Measurements from ENCODE around the gene TBL2.
"Not testable (repeated sequence)": the region's sequence is repeated elsewhere in the genome, so short reads cannot be mapped to it uniquely, and the experiment has no call there.

Gene TBL2, protein sequence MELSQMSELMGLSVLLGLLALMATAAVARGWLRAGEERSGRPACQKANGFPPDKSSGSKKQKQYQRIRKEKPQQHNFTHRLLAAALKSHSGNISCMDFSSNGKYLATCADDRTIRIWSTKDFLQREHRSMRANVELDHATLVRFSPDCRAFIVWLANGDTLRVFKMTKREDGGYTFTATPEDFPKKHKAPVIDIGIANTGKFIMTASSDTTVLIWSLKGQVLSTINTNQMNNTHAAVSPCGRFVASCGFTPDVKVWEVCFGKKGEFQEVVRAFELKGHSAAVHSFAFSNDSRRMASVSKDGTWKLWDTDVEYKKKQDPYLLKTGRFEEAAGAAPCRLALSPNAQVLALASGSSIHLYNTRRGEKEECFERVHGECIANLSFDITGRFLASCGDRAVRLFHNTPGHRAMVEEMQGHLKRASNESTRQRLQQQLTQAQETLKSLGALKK

DNA sequence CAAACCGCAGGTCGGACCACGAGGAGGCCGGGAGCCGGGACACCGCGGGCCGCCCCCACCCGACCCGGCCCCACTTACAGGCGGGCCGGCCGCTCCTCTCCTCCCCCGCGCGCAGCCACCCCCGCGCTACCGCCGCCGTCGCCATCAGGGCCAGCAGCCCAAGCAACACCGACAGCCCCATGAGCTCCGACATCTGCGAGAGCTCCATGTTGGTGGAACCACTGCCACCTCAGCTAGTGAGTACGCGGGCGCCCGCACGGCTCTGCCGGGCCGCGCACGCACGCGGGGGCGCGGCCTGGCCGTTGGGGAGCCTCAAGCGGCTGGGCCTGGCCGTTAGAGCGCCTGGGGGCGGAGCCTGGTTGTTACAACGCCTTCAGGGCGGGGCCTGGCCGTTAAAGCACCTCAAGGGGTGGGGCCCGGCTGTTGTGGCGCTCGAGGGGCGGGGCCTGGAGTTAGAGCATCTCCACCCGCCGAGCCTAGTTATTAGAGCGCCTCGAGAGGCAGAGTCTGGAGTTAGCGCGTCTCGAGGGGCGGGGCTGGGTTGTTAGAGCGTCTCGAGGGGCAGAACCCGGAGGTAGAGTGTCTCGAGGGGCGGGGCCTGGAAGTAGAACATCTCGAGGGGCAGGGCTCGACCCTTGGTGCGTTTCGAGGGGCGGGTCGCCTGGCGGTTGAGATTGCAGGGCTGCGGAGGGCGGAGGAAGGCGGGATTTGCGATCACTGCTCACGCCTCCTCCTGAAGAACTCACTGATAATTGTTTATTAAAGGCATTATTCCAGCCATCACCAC lies at the start of gene TBL2:
Gene TBL2 (minus strand): TSS at position 238 of the 787 bp plus-strand sequence. CDS start 30 bp downstream, at position 208.
- peak; percentile 74 for DNase-seq (ENCODE audit: low read depth, low spot score)

DNA sequence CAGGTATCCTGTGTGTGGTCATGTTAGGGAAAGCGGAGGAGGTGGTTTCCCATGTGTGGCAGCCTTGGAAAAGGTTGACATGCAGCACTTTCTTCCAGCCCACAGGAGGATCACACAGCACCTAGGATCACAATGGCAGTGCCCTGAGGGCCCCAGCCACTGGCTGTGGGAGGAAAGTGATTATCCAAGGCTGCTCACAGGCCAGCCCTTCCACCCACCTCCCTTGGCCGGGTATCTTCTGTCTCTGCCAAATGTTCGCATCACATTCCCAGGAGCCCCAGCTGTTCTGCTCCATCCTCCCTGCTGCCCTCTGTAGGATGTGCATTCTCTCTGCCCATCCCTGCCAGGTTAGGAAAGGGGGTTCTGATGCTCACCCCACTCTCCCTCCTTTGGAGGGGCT lies 48.4 kb upstream of the TBL2 start:
- DNase-seq (ENCODE audit: low read depth, low spot score): no peak

DNA sequence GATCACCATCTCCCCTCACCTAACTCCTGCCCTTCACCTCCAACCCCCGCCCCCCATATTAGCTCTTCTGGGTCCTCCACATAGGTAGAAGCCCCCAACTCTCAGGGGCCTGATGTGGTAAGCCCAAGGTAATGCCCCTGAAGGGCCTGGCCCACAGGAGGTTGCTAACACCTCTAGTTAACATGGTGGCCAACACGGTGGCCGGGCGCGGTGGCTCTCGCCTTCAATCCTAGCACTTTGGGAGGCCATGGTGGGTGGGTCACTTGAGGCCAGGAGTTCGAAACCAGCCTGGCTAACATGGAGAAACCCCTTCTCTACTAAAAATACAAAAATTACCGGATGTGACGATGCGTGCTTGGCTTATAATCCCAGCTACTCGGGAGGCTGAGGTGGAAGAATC lies 46.9 kb upstream of the TBL2 start:
- no peak for DNase-seq (ENCODE audit: low read depth, low spot score)

DNA sequence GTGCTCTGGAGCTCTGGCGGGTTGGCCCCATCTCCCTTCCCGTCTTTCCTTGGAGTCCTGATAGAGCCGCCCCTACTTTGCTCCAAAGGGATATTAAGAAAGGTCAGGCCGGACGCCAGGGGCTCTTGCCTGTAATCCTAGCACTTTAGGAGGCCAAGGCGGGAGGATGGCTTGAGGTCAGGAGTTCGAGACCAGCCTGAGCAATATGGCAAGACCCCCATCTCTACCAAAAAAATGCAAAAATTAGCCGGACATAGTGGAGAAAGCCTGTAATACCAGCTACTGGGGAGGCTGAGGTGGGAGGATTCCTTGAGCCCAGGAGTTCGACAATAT lies 46.3 kb upstream of the TBL2 start:
- DNase-seq (ENCODE audit: low read depth, low spot score): no peak

DNA sequence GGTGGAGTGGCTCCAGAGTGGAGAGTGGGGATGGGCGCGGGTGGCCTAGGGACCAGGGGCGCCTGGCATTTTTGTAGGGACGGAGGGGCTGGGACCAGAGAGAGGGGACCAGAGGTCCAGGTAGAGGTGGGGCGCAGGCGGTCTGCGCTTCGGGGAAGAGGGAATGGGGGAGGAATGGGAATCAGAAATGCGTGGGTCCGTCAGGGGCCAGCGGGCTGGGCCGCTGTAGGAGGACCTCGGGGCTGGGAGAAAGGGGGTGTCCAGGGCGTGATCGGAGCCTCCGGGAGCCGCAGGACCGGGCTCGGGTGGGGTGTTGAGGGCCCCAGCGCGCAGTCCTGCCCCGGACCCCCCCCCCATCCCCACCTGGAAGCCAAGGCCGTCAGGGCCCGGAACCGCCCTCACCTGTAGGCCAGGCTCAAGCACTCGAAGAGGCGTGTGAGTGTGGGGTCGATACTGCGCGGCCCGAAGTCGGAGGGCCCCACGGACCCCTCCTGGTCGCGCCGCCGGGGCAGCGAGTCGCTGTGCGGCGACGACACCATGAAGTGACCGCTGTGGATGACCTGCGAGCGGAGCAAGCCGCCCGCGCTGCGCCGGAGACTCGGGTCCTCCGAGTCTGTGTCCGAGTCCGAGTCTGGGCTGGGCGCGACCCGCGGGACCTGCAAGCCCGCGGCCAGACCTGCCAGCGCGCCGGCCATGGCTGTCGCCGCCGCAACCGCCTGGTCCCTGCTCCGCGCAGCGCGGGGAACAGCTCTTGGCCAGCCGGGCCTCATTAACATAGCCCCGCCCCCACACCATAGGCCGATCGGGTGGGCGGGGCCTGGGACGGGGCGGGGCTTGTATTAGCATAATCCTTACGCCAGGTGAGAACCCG lies 45.7 kb upstream of the TBL2 start, which contains the start of gene MLXIPL:
Gene MLXIPL (minus strand): TSS at position 725 of the 871 bp plus-strand sequence. CDS start 30 bp downstream, at position 695.
- DNase-seq (ENCODE audit: low read depth, low spot score): no peak

DNA sequence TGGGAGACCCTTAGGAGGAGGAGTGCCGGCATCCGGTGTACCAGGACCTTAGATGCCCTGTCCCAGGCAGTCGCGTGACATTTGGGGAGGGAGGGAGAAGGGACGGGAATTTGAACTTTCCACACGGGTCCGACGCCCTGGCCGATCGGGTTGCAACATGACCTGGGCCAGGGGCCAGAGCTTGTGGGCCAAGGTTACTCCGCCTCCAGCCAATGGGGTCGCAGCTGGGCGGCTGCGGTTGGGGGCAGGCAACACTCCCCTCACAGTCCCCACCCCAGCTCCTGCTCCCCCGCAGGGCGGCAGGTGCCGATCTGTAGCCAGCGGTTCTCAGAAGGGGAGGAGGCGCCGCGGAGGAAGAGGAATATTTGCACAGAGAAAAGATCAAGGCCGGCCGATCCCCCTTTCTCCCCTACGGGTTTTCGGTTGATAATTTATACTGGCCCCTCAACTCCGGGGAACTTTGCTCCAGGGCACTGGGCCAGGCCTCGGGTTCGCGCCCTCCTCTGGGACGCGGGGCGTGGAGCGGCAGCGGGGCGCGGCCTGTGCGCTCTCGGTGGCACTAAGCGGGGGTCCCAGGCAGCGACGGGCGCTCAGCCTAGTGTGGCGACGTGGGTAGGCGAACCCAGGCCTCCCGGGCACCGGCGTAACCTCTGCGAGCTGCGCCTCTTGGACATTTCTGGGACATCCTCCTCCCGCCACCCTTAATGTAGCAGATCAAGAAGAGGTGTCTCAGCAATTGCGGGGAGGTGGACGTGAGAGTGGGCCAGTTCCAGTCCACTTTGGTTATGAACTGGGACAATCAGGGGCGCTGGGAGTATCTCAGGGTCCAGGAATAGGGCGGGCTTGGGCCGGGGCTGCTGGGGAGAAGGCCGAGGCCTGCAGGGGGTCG lies 44.8 kb upstream of the TBL2 start:
- peak; percentile 83 for DNase-seq (ENCODE audit: low read depth, low spot score)

DNA sequence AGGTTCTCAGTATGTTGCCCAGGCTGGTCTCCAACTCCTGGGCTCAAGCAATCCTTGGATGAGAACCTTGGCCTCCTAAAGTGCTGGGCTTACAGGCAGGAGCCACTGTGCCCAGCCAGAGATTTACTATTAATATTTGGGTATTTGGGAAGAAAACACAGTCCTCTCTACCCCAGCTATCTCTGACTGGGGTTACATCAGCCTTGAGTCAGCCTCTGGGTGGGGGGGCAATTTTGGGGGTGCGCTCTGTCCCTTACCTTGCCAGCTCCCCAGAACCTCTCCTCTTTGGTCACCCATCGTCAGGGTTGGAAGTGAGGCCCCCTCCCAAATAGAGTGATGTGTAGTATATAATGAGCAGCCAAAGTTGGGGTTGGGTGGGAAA lies 44.1 kb upstream of the TBL2 start:
- no peak for DNase-seq (ENCODE audit: low read depth, low spot score)

DNA sequence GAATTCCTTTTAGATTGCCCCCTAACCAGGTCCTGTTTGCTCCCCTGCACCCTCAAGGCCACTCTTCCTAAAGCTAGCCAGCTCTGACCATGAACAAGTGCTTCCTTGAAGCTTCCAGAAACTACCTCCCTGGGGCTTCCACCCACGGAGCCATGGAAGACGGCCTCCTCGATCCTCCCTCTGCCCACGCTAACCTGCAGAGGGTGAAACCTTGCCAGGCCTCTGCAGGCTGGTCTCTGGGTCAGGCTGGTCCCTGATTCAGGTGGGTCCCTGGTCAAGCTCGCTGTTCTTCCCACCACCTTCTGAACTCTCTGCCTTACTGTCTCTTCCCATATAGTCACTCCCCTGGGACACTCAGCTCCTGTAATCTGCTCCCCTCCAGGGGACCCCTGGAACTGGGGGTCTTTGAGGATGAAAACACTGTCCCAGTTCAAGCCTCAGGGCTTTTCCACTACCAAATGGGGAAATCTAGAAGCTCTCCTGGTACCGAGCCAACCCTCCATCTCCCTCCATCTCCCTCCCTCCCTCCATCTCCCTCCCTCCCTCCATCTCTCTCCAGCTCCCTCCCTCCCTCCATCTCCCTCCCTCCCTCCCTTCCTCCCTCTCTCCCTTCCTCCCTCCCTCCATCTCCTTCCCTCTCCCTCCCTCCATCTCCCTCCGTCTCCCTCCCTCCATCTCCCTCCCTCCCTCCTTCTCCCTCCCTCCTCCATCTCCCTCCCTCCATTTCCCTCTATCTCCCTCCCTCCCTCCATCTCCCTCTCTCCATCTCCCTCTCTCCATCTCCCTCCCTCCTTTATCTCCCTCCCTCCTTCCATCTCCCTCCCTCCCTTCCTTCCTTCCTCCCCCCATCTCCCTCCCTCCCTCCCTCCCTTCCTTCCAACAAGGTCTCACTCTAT lies 43.0 kb upstream of the TBL2 start:
- DNase-seq (ENCODE audit: low read depth, low spot score): no peak

DNA sequence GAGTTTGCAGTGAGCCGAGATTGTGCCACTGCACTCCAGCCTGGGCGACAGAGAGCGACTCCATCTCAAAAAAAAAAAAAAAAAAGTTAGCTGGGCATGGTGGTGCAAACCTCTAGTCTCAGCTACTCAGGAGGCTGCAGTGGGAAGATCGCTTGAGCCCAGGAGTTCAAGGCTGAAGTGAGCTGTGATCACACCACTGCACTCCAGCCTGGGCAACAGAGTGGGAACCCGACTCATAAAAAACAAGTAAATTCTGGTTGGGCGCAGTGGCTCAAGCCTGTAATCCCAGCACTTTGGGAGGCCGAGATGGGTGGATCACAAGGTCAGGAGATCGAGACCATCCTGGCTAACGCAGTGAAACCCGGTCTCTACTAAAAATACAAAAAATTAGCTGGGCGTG lies 41.0 kb upstream of the TBL2 start:
- DNase-seq (ENCODE audit: low read depth, low spot score): not testable (repeated sequence)

DNA sequence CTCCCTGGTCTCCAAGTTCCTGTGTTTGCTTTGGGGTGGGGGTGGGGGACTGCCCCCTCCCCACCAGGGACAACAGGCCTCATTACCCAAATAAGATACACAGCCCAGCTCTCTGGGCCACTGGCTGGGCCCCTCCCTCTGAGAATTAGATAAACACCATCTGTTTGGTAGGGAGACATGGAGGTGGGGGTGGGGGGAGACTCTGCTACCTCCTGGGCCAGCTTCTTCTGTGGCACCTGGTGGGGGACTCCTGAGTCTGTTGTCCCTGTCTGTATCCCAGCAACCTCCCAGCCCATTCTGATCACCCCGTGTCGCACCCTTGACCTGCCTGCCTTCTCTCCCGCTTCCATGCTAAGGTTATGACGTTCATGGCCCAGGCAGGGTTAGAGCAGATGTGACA lies 40.2 kb upstream of the TBL2 start:
- no peak for DNase-seq (ENCODE audit: low read depth, low spot score)

DNA sequence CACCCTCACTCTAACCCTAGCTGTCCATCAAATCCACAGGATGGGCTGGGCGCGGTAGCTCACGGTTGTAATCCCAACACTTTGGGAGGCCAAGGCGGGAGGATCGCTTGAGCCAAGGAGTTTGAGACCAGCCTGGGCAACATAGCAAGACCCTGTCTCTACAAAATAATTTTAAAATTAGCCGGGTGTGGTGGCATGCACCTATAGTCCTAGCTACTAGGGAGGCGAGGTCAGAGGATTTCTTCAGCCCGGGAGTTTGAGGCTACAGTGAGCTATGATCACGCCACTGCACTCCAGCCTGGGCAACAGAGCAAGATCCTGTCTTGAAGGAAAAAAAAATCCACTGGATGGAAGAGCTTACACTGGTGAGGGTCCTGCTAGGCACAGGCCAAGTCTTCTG lies 39.1 kb upstream of the TBL2 start:
- not testable (repeated sequence) for DNase-seq (ENCODE audit: low read depth, low spot score)

DNA sequence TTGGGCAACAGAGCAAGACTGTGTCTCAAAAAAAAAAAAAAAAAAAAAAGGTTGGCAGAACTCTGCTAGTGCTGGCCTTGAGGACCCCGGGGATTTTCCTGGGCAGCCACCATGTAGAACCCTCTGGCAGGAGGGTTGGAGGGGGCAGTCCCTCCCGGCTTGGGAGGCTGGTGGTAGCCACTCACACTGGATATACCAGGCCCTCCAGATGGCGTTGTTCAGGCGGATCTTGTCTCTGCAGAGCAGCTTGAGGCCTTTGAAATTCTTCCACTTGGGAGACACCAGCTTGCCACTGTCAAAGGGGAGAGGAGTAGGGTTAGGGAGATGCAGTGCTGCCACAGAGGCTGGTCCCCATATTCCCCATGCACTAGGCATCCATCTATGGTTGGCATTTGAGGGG lies 37.5 kb upstream of the TBL2 start:
- no peak for DNase-seq (ENCODE audit: low read depth, low spot score)

DNA sequence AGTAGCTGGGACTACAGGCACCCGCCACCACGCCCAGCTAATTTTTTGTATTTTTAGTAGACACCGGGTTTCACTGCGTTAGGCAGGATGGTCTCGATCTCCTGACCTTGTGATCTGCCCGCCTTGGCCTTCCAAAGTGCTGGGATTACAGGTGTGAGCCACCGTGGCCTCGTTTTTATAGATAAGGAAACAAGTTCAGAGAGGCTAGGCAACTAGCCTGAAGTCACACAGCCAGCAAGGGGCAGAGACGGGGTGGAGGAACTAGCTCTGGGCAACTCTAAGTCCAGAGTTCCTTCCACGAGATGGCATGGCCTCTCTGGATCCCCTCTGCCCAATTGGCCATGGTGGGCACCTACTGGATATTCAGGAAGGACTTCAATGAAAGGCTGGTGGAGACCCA lies 36.6 kb upstream of the TBL2 start:
- not testable (repeated sequence) for DNase-seq (ENCODE audit: low read depth, low spot score)

DNA sequence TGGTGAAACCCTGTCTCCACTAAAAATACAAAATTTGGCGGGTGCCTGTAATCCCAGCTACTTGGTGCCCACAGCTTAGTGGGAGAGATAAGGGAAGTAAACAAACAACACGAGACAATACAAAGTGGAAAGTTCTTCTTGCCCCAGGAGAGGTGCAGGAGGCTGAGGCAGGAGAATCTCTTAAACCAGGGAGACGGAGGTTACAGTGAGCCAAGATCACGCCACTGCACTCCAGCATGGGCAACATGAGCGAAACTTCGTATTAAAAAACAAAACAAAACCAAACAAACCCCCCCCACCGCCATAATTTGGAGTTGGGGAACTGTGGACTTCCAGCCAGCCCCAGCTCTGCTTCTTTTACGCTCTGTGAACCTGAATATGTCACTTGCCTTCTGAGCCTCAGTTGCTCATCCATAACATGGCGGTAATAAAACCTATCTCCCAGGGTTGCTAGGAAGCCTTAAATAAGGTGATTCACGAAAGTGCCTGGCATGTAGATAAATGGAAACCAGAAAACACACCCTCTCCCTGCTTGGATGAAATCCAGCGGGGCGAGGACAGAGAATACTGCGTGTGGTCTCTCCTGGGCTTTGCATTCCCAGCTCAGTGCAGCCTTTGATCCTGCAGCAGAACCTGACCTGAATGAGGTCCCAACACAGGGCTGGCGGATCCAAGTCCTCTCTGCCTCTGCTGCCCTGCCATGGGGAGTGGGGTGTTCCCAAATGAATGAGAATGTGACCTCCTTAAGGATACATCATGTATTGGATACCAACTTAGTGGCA lies 35.8 kb upstream of the TBL2 start:
- DNase-seq (ENCODE audit: low read depth, low spot score): no peak

DNA sequence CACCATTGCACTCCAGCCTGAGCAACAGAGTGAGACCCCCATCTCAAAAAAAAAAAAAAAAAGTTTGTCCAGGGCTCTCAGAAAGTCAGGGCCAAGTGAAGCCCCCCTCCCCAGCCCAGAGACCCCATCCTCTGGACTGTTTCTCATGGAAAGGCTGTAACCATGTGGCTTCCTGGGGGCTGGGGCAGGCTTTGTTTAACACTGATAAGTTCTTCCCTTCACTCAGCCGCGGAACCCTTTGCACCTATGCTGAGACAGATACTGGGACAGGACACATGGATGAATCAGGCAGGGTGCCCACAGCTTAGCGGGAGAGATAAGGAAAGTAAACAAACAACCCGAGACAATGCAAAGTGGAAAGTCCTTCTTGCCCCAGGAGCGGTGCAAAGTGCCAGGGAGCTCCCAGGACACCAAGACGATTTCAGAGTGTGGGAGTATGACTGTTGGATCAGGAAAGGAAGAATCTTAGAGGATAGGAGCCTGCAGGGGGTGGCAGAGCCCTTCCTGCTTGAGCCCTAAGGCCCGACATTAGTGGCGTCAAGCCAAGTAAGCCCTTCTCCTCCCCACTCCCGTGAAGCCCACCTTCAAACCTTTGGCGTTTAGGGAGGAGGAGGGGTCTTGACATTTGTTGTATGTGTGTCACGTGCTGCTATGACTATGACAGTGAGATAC lies 34.4 kb upstream of the TBL2 start:
- DNase-seq (ENCODE audit: low read depth, low spot score): no peak

DNA sequence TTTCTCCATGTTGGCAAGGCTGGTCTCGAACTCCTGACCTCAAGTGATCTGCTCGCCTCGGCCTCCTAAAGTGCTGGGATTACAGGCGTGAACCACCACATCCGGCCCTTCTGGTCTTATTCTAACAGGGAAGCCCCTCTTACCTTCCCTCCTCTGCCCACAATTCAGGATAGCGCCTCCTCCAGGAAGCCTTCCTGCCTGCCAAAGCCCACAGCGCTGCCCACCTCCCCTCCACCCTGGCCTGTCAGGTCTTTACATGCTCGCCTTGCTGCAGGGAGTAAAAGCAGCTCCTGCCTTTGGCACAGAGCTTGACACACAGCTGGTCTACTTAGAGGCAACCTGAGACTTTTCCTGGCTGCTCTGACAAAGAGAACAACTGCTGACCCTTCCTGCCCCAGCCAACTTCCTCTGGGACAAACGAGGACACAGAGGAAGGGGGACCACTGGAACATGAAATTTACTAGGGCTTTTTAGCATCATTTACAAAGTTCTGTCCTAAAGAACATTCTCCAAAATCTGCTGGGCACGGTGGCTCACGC lies 32.7 kb upstream of the TBL2 start:
- DNase-seq (ENCODE audit: low read depth, low spot score): no peak

DNA sequence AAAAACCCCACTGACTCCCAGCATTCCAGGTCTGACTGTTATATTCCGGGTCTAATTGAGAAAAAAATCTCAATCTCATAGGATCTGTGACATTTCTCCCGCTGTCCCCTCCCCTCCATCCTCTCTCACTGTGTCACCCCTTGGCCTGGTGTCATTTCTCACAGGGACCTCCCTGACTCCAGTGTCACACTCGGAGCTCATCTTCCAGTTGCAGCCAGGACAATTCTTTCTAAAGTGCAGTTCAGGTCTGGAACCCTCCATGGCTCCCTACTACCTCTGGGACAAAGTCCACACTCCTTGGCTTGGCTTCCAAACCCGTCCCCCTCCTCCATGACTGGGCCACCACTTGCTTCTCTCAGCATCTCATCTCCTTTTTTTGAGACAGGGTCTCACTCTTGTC lies 31.7 kb upstream of the TBL2 start:
- DNase-seq (ENCODE audit: low read depth, low spot score): no peak

DNA sequence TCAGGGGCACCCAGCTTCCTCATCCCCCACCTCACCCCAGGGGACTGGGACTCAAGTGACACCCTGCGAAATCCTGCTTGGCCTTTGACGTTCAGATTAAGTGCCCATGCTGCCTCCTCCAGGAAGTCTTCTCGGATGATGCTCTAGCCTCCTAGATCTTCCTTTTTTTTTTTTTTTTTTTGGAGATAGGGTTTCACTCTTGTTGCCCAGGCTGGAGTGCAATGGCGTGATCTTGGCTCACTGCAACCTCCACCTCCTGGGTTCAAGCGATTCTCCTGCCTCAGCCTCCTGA lies 29.3 kb upstream of the TBL2 start:
- not testable (repeated sequence) for DNase-seq (ENCODE audit: low read depth, low spot score)
